ENCODE data around the gene ZNF573. TPM values are rescaled to one million over a fixed set of nuclear protein-coding genes. Genes with fewer than 3 reads are reported as not detected.
A peak's percentile ranks its signal among the peaks of the same experiment; 100 is the strongest.

ZNF573 gene
- total and polyA plus RNA-seq, 2 of the 13 experiments (the other 11 are each of a cell fraction or from before 2014, with no cell fraction given): 3.1 to 9.3 TPM

GRCh38 chr19:37719111-37719926 is 60.1 kb downstream of the ZNF573 start, which contains the start of gene ZNF607 (continued):
- TF ChIP-seq, protein P1, sequence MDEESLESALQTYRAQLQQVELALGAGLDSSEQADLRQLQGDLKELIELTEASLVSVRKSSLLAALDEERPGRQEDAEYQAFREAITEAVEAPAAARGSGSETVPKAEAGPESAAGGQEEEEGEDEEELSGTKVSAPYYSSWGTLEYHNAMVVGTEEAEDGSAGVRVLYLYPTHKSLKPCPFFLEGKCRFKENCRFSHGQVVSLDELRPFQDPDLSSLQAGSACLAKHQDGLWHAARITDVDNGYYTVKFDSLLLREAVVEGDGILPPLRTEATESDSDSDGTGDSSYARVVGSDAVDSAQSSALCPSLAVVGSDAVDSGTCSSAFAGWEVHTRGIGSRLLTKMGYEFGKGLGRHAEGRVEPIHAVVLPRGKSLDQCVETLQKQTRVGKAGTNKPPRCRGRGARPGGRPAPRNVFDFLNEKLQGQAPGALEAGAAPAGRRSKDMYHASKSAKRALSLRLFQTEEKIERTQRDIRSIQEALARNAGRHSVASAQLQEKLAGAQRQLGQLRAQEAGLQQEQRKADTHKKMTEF (CRISPR knock-in tag; IDR thresholded peaks at IDR 0.05): peak; percentile 65; the same call in 1 of the 2 replicates
- peak; percentile 73 for TF ChIP-seq RBFOX2 (IDR thresholded peaks at IDR 0.05; ENCODE audit: low read depth, low read length)
- peak; percentile 65; the same call in 1 of the 2 replicates for TF ChIP-seq KDM5B (CRISPR knock-in tag; IDR thresholded peaks at IDR 0.05; ENCODE audit: borderline replicate concordance)
- peak; percentile 36; the same call in 1 of the 2 replicates for TF ChIP-seq NR2C2 (CRISPR knock-in tag; IDR thresholded peaks at IDR 0.05; ENCODE audit: borderline replicate concordance)
- no peak for TF ChIP-seq SNAPC4 (CRISPR knock-in tag; IDR thresholded peaks at IDR 0.05)
- TF ChIP-seq ZBTB46 (CRISPR knock-in tag; IDR thresholded peaks at IDR 0.05; ENCODE audit: borderline replicate concordance): no peak
- peak; percentile 29; the same call in 1 of the 2 replicates for TF ChIP-seq STAG1 (CRISPR knock-in tag; IDR thresholded peaks at IDR 0.05)
- no peak for TF ChIP-seq MATR3 (CRISPR knock-in tag; IDR thresholded peaks at IDR 0.05)
- TF ChIP-seq, protein P2, sequence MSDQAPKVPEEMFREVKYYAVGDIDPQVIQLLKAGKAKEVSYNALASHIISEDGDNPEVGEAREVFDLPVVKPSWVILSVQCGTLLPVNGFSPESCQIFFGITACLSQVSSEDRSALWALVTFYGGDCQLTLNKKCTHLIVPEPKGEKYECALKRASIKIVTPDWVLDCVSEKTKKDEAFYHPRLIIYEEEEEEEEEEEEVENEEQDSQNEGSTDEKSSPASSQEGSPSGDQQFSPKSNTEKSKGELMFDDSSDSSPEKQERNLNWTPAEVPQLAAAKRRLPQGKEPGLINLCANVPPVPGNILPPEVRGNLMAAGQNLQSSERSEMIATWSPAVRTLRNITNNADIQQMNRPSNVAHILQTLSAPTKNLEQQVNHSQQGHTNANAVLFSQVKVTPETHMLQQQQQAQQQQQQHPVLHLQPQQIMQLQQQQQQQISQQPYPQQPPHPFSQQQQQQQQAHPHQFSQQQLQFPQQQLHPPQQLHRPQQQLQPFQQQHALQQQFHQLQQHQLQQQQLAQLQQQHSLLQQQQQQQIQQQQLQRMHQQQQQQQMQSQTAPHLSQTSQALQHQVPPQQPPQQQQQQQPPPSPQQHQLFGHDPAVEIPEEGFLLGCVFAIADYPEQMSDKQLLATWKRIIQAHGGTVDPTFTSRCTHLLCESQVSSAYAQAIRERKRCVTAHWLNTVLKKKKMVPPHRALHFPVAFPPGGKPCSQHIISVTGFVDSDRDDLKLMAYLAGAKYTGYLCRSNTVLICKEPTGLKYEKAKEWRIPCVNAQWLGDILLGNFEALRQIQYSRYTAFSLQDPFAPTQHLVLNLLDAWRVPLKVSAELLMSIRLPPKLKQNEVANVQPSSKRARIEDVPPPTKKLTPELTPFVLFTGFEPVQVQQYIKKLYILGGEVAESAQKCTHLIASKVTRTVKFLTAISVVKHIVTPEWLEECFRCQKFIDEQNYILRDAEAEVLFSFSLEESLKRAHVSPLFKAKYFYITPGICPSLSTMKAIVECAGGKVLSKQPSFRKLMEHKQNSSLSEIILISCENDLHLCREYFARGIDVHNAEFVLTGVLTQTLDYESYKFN (CRISPR knock-in tag; conservative IDR thresholded peaks at IDR 0.05): no peak
- TF ChIP-seq, protein P3, sequence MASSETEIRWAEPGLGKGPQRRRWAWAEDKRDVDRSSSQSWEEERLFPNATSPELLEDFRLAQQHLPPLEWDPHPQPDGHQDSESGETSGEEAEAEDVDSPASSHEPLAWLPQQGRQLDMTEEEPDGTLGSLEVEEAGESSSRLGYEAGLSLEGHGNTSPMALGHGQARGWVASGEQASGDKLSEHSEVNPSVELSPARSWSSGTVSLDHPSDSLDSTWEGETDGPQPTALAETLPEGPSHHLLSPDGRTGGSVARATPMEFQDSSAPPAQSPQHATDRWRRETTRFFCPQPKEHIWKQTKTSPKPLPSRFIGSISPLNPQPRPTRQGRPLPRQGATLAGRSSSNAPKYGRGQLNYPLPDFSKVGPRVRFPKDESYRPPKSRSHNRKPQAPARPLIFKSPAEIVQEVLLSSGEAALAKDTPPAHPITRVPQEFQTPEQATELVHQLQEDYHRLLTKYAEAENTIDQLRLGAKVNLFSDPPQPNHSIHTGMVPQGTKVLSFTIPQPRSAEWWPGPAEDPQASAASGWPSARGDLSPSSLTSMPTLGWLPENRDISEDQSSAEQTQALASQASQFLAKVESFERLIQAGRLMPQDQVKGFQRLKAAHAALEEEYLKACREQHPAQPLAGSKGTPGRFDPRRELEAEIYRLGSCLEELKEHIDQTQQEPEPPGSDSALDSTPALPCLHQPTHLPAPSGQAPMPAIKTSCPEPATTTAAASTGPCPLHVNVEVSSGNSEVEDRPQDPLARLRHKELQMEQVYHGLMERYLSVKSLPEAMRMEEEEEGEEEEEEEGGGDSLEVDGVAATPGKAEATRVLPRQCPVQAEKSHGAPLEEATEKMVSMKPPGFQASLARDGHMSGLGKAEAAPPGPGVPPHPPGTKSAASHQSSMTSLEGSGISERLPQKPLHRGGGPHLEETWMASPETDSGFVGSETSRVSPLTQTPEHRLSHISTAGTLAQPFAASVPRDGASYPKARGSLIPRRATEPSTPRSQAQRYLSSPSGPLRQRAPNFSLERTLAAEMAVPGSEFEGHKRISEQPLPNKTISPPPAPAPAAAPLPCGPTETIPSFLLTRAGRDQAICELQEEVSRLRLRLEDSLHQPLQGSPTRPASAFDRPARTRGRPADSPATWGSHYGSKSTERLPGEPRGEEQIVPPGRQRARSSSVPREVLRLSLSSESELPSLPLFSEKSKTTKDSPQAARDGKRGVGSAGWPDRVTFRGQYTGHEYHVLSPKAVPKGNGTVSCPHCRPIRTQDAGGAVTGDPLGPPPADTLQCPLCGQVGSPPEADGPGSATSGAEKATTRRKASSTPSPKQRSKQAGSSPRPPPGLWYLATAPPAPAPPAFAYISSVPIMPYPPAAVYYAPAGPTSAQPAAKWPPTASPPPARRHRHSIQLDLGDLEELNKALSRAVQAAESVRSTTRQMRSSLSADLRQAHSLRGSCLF (CRISPR knock-in tag; IDR thresholded peaks at IDR 0.05; ENCODE audit: borderline replicate concordance): no peak

Data from HepG2 (cell line).